Activated naive CD4-positive, alpha-beta T cell treated with anti-CD3 and anti-CD28 coated beads, Interleukin-2, amount 50 U/mL, for 24 hours (primary cell): ENCODE data around the gene ZMYND10.
A peak's percentile ranks its signal among the peaks of the same experiment; 100 is the strongest.
"Not testable (repeated sequence)": the region's sequence is repeated elsewhere in the genome, so short reads cannot be mapped to it uniquely, and the experiment has no call there.

Source experiments
- H3K27ac Mint-ChIP-seq: one replicate; pipeline ENCODE4 v1.8.0; 2021; ENCODE audit warnings: mild to moderate bottlenecking, mixed read lengths
- H3K27me3 Mint-ChIP-seq: one replicate; pipeline ENCODE4 v1.8.0; 2021; ENCODE audit warnings: mixed read lengths
- H3K36me3 Mint-ChIP-seq: one replicate; pipeline ENCODE4 v1.8.0; 2021; ENCODE audit warnings: mixed read lengths
- H3K4me1 Mint-ChIP-seq: one replicate; pipeline ENCODE4 v1.8.0; 2021; ENCODE audit warnings: mixed read lengths
- H3K4me3 Mint-ChIP-seq: one replicate; pipeline ENCODE4 v1.8.0; 2021; ENCODE audit warnings: mild to moderate bottlenecking, mixed read lengths
- H3K9me3 Mint-ChIP-seq: one replicate; pipeline ENCODE4 v1.8.0; 2021; ENCODE audit warnings: mixed read lengths

The ZMYND10 gene

DNA sequence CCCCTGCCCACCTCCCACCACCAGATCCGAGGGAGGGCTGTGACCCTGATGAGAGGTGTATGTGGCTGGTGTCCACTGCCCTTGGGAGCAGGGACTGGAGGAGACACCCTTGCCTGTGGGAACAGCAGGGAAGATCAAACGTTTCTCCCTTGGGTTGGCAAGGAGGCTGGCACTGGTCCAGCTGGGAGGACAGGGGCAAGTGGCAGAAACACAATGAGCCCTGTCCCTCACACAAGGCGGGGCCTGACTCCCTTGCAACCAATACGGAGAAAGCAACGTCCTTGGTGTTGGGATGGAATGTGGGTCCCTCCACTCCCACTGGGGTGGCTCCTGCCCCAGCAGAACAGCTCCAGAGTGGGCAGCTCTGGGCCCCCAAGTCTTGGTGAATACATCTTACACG lies 28.2 kb downstream of the ZMYND10 start:
- Mint-ChIP-seq H3K36me3 (no peaks in the 10 kb centered on the region), H3K27ac (no peak overlapping the region), H3K9me3 (no peaks in the 10 kb centered on the region), H3K27me3 (no peaks in the 10 kb centered on the region), H3K4me1 (peaks cover 25% of the 10 kb centered on the region), H3K4me3 (no peak overlapping the region)

DNA sequence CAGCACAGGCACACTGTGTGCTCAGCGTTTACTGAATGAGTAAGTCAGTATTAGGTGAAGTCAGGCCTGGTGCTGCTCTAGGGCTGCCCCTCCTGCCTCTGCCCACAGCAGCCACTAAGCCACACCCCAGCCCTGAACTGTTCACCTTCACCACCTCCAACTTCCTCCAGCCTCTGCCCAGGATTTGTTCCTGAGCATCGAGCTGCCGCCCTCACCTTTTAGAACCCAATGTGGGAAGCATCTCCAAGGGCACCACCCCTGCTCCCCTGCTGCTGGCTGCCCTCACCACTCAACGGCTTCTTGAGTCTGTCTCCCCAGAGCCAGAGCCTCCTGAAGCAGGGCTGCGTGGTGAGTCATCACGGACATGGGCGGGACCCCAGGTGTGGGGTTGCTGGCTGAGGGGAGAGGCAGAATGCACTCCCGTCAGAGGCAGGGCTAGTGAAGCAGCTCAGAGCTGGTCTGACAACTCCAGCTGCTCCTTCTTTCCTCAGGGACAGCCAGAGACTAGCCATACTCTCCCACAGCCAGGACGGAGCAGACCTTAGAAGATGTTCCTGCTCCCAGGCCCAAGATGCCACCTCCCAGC lies 28.8 kb downstream of the ZMYND10 start:
- Mint-ChIP-seq H3K4me3 (no peak overlapping the region), H3K9me3 (no peaks in the 10 kb centered on the region), H3K36me3 (no peaks in the 10 kb centered on the region), H3K27ac (peak overlapping the region; percentile 51), H3K27me3 (no peaks in the 10 kb centered on the region), H3K4me1 (peaks cover 25% of the 10 kb centered on the region)

DNA sequence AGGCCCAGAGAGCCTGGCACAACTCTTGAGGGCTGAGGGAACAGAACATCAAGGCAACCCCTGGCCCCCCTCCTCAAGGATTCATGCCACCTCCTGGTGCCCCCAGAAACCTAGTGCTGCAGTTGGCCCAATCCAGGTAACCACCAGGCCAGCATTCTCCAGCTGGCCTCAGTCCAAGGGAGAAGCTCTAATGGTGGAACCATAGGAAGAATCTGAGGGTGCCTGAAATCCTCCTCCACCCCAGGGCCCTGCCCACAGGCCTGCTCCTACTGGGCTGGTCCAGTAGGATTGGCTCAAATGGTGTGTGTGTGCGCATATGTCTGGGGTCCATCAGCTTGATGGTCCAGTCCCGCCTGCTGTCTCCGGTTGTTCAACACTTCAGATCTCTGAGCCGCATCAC lies 30.7 kb downstream of the ZMYND10 start:
- H3K4me3 Mint-ChIP-seq = no peak overlapping the region
- no peaks in the 10 kb centered on the region for H3K27me3 Mint-ChIP-seq
- H3K36me3 Mint-ChIP-seq = no peaks in the 10 kb centered on the region
- H3K4me1 Mint-ChIP-seq = peaks cover 20% of the 10 kb centered on the region
- no peak overlapping the region for H3K27ac Mint-ChIP-seq
- no peaks in the 10 kb centered on the region for H3K9me3 Mint-ChIP-seq

DNA sequence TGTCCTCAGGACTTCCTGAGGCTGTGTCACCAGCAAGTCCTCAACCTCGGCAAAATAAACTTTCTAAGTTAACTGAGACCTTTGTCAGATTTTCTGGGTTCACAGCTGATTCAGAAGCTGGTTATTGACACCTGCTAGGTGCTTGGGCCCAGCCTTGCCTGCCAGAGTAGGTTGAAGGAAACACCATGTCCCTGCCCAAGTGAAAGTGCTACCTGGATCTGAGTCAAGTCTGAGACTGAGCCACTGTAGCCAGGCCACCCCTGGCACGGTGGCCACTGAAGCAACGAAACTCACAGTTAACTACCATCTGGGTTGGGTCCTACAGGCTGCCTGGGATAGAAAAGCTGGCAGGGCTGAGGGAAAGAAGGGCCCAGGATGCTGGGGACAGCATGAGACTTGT lies 31.2 kb downstream of the ZMYND10 start:
- Mint-ChIP-seq H3K4me1 (peaks cover 17% of the 10 kb centered on the region), H3K9me3 (no peaks in the 10 kb centered on the region), H3K27me3 (no peaks in the 10 kb centered on the region), H3K27ac (no peak overlapping the region), H3K4me3 (no peak overlapping the region), H3K36me3 (no peaks in the 10 kb centered on the region)

DNA sequence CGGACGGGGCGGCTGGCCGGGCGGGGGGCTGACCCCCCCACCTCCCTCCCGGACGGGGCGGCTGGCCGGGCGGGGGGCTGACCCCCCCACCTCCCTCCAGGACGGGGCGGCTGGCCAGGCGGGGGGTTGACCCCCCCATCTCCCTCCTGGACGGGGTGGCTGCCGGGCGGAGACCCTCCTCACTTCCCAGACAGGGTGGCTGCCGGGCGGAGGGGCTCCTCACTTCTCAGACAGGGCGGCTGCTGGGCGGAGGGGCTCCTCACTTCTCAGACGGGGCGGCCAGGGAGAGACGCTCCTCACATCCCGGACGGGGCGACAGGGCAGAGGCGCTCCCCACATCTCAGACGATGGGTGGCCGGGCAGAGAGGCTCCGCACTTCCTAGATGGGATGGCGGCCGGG lies 33.5 kb downstream of the ZMYND10 start:
- H3K36me3 Mint-ChIP-seq, H3K27ac Mint-ChIP-seq, H3K4me1 Mint-ChIP-seq, H3K9me3 Mint-ChIP-seq, H3K4me3 Mint-ChIP-seq, H3K27me3 Mint-ChIP-seq: not testable (repeated sequence)

DNA sequence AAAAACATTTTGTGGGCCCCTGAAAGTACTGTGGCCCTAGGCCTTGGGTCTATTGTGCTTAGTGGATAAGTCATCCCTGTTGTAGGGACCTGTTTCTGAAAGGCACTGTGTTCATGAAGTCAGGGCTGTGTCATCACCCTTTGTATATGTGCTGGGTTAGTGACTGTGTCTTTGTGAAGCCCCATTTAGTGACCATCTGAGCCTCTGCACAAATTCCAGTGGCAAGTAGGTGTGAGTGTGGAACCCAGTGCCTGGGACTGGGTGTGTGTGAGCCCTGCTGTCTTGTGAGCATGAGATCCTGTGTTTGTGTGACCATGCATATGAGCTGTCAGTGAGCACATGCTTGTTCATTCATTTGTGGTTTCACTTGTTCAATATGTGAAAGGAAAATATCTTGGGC lies 40.9 kb downstream of the ZMYND10 start:
- no peak overlapping the region for H3K4me3 Mint-ChIP-seq
- no peaks in the 10 kb centered on the region for H3K27me3 Mint-ChIP-seq
- no peak overlapping the region for H3K27ac Mint-ChIP-seq

DNA sequence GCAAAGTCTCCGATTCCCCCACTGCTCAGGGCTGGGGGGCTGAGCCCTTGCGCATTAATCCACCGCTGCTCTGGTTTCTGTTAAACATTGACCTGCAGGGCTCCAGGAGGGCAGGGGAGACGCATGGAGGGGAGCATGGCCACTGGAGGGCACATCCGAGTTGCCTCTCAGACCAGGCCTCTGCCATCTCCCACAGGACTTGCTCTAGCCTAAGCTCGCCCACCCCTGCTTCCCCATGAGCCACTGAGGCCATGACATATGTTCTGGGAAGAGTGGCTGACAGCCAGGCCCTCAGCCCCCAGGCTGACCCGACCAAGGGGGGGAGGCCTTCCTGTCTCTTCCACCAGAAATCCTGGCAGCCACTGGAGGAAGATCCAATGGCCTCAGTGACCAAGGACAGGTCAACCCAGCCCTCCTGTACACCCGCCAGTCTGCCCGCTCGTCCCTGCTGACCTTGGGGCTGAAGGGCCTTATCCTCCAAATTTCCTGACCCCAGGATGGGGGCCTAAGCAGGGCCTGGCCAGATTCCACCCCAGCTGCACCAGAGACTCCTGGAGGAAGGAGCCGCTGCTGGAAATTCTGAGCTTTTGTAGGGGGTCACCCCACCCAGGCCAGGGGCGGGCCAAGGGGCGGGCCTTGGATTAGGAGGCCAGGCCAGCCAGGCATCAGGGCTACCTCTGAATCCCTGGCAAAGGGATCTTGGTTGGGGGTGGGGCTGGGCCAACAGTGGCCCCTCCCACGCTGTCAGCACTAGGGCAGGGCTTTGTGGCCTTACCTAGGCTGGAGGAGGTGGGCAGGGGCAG lies 42.3 kb downstream of the ZMYND10 start, which contains the start of gene HYAL1:
TSS of gene HYAL1 (minus strand) at position 562 of the 803 bp plus-strand sequence. CDS start 618 bp downstream, outside the sequence.
- peaks cover 16% of the 10 kb centered on the region for H3K4me1 Mint-ChIP-seq
- H3K36me3 Mint-ChIP-seq = no peaks in the 10 kb centered on the region
- no peaks in the 10 kb centered on the region for H3K27me3 Mint-ChIP-seq
- no peaks in the 10 kb centered on the region for H3K9me3 Mint-ChIP-seq
- H3K4me3 Mint-ChIP-seq = no peak within 1 kb of the TSS
- no peak within 1 kb of the TSS for H3K27ac Mint-ChIP-seq

More for the DNA sequence above, 40.9 kb downstream of the ZMYND10 start:
- Mint-ChIP-seq H3K36me3 (no peaks in the 10 kb centered on the region), H3K9me3 (no peaks in the 10 kb centered on the region), H3K4me1 (peaks cover 9% of the 10 kb centered on the region)

DNA sequence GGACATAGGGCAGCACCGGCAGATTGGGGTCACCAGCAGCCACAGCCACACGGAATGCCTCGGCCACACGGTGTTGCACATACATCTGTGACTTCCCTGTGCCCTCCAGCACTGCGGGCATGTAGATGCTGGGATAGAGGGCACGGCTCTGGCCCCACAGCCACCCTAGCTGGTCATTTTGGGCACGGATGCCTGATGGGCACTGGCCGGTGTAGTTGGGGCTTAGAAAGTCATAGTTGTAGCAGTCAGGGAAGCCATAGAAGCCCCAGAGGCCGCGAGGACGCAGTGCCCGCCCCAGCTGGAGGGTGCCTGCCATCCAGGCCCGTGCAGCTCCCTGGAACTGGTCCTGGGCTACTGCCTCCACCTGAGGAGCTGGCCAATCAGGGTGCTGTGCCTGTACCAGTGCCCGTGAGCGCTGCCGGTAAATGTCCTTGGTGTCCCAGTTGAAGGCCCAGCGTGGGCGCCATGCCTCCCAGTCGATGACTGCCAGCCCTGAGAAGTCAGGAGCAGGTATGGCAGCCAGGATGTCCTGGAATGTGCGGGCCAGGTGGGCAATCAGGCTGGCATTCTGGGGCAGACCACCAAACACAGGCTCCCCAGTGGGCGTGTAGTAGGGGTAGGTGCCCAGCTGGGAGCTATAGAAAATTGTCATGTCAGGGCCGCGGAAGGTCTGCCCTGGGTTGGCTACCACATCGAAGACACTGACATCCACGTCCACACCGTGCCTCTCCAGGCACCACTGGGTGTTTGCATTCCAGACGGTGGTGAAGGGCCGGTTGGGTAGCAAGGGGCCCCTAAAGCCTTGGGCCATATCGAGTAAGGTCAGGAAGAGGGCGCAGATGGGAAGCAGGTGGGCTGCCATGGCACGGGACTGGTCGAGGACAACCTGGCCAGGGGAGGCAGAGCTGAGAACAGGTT lies 43.2 kb downstream of the ZMYND10 start:
- H3K27ac Mint-ChIP-seq = no peak overlapping the region
- no peaks in the 10 kb centered on the region for H3K27me3 Mint-ChIP-seq

DNA sequence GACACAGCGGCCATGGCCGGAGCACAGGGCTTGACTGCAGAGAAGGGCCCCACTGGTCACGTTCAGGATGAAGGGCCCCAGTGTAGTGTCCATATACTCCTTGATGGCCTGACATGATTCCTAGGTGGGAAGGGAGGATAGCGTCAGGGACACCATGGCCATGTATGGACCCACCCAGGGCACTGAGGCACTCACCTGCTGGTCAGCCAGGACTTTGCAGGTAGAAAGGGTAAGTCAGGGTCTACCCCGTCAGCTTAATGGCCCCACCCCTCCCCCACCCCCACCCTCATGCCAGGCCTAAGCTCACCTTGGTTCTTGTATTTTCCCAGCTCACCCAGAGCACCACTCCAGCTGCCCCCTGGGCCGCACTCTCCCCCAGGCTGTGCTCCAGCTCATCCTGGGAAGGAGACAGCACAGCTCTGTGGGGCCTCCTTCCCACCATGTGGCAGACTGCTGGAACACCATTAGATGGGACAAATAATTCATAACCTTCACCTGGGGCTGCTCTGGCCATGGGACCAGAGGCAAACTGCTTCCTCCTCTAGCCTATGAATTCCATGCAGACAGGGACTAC lies 44.8 kb downstream of the ZMYND10 start:
- Mint-ChIP-seq H3K36me3 (no peaks in the 10 kb centered on the region), H3K4me1 (peaks cover 25% of the 10 kb centered on the region), H3K4me3 (peak overlapping the region; percentile 93), H3K9me3 (no peaks in the 10 kb centered on the region), H3K27me3 (no peaks in the 10 kb centered on the region), H3K27ac (no peak overlapping the region)

More for the DNA sequence above, 43.2 kb downstream of the ZMYND10 start:
- H3K4me1 Mint-ChIP-seq = peaks cover 23% of the 10 kb centered on the region
- H3K36me3 Mint-ChIP-seq = no peaks in the 10 kb centered on the region
- H3K4me3 Mint-ChIP-seq = no peak overlapping the region
- no peaks in the 10 kb centered on the region for H3K9me3 Mint-ChIP-seq

DNA sequence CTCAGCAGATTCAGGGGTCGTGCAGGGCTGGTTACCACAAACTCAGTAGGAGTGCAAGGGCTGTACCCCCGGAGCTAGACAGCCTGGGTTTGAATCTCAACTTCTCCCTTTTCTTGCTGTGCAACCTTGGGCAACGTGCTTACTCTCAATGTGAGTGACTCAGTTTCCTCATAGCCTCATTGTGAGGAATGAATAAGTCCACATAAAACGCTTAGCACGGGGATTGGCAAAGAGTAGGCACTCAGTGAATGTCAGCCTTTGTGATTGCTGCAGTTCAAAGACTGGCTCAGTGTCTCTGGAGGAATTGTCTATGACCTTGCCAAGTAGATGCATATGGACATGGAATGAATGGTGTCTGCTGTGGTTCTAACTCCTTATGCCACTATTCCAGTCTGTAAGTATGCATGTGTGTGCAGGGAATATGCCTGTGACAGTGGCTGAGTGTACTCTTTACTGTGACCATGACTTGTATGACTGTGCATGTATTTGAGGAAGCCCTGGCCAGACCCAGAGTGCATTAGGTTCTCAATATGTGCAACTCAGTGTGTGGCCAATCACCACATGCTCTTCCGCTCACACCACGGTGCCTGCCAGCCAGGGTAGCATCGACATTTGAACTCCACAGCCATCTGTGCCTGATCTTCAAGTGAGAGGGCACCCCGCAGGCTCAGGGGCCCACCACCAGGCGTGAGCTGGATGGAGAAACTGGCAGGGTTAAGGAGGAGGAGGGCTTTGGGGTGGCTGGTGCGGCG lies 45.4 kb downstream of the ZMYND10 start:
- Mint-ChIP-seq H3K9me3 (no peaks in the 10 kb centered on the region), H3K27me3 (no peaks in the 10 kb centered on the region), H3K4me1 (peaks cover 25% of the 10 kb centered on the region), H3K36me3 (no peaks in the 10 kb centered on the region), H3K4me3 (peak overlapping the region; percentile 93), H3K27ac (peak overlapping the region; percentile 80)

DNA sequence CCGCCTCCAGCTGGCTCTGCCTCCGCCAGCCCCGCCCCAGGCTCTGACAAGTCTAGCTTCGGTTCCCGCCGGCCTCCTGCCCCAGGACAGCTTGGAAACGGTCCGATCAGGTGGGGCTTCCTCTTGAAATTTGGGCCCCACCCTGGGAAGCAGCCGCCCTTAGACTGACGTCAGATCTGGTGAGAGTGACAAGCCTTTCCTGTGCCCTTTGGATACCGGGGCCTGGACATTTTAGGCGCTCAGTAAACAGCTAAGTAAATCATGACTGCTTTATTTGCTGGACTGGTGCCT lies 45.9 kb downstream of the ZMYND10 start:
- Mint-ChIP-seq H3K9me3 (no peaks in the 10 kb centered on the region), H3K4me1 (peaks cover 25% of the 10 kb centered on the region), H3K4me3 (peak overlapping the region; percentile 93), H3K27ac (peak overlapping the region; percentile 80), H3K36me3 (no peaks in the 10 kb centered on the region), H3K27me3 (no peaks in the 10 kb centered on the region)

DNA sequence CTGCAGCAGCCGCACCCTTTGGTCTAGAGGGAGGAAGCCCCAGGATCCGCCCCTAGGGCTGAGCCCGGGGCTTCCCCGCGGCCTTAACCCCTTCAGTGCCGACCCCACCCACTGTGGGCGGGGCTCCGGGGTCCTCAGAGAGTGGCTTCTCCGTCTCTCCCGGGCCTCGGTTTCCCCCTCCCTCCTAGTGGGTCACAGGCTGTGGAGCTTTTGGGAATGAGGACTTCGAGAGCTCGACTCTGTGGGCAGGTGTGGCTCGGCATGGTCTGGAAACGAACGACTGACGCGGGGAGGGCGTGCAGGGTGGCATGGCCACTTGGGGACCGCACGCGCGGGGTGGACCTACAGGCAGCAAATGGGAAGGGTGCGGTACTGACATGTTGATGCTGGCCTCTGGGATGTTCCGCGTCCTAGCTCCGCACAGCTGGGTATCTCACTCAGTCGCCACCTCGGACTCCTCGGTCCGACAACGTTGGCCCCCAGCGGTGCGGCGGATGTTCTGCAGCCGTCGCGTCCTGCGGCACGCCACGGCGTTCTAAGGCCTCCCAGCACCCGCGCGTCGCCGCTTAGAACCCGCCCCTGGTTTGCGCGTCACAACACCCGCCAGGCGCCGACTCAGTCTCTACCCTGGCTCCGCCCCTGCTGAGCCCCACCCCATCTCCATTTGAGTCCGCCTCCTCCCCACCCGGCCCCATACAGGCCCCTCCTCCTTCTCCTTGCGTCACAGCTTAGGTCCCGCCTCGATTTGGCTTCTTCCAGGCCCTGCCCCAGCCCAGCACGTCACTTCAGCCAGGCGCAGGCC lies 46.5 kb downstream of the ZMYND10 start, which contains the start of the genes HYAL3 and NAA80:
TSS of gene HYAL3 (minus strand) at position 570 of the 802 bp plus-strand sequence. CDS start 3,803 bp downstream, outside the sequence.
TSS of gene NAA80 (minus strand) at position 570 of the 802 bp plus-strand sequence. CDS start 1,942 bp downstream, outside the sequence.
- no peaks in the 10 kb centered on the region for H3K36me3 Mint-ChIP-seq
- peaks cover 25% of the 10 kb centered on the region for H3K4me1 Mint-ChIP-seq
- no peaks in the 10 kb centered on the region for H3K9me3 Mint-ChIP-seq
- no peaks in the 10 kb centered on the region for H3K27me3 Mint-ChIP-seq
- H3K4me3 Mint-ChIP-seq = peak within 1 kb of the TSS; percentile 93
- peak within 1 kb of the TSS; percentile 97 for H3K27ac Mint-ChIP-seq

DNA sequence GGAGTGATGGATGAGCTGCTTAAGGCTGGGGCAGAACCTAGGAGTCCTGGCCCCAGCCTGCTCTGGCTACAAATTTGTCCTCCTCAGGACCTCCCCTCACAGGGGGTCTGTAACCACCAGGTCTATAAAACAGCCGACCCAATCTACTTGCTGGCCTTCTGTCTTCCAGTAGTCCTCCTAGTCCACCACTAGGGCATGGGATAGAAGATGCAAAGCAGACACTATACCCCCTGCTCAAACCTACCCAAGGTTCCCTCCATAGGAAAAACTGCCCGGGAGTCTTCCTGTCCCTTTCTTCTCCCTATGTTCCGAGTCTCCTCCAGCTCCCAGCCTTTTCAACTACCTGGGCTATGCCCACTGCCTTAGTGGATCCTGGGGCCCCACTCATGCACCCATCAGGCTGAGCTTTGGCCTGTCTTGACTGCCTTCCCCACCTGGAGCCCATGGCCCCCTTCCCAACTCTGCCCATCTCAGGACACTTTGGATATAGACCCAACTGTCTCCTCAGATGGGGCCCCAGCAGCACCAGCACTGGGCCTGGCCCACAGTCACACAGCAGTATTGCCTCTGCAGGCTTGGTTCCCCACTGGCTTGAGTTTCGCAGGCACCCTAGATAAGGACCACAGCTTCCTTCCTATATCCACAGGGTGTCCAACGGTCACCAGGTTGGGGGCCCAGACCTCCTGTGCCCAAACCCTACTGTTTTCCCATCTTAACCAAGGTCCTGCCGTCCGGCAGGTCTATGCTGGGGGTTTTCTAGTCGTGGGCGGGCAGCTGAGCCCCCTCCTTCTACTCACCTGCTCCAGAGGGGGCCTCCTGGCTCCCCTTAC lies 47.4 kb downstream of the ZMYND10 start:
- H3K9me3 Mint-ChIP-seq = no peaks in the 10 kb centered on the region
- peak overlapping the region; percentile 93 for H3K4me3 Mint-ChIP-seq
- H3K4me1 Mint-ChIP-seq = peaks cover 25% of the 10 kb centered on the region
- no peaks in the 10 kb centered on the region for H3K27me3 Mint-ChIP-seq
- H3K36me3 Mint-ChIP-seq = no peaks in the 10 kb centered on the region
- peak overlapping the region; percentile 17 for H3K27ac Mint-ChIP-seq
